GM12873 (cell line): ENCODE measurements around the gene PHEX.

Experiments used
- TF ChIP-seq, protein P1 (sequence below): IDR thresholded peaks from 2 replicates; pipeline ENCODE4 v1.5.1; 2012; ENCODE audit warnings: low read depth, mild to moderate bottlenecking, moderate library complexity, low read length, control low read depth; ENCODE audit not compliant: insufficient read depth; ENCODE audit errors: missing control alignments

The PHEX gene

DNA sequence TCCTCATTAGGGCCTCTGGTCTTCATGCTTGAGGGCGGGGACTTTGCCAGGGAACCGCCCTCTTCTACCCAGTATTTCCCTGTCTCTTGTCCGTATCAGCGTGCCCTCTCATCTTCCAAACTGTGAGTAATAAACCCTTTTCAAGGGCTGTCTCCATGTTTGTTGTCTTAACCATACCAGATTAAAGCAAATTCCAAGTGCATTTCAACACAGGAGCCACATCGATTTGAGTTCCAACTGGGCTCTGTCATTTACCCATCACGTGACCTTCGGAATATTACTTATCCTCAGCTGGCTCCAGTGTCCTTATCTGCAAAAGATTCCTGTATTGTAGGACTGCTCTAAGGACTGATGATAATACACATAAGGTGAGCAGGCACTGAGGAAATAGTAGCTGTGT lies 6.4 kb upstream of the PHEX start:
- TF ChIP-seq, protein P1, sequence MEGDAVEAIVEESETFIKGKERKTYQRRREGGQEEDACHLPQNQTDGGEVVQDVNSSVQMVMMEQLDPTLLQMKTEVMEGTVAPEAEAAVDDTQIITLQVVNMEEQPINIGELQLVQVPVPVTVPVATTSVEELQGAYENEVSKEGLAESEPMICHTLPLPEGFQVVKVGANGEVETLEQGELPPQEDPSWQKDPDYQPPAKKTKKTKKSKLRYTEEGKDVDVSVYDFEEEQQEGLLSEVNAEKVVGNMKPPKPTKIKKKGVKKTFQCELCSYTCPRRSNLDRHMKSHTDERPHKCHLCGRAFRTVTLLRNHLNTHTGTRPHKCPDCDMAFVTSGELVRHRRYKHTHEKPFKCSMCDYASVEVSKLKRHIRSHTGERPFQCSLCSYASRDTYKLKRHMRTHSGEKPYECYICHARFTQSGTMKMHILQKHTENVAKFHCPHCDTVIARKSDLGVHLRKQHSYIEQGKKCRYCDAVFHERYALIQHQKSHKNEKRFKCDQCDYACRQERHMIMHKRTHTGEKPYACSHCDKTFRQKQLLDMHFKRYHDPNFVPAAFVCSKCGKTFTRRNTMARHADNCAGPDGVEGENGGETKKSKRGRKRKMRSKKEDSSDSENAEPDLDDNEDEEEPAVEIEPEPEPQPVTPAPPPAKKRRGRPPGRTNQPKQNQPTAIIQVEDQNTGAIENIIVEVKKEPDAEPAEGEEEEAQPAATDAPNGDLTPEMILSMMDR, result no peak

DNA sequence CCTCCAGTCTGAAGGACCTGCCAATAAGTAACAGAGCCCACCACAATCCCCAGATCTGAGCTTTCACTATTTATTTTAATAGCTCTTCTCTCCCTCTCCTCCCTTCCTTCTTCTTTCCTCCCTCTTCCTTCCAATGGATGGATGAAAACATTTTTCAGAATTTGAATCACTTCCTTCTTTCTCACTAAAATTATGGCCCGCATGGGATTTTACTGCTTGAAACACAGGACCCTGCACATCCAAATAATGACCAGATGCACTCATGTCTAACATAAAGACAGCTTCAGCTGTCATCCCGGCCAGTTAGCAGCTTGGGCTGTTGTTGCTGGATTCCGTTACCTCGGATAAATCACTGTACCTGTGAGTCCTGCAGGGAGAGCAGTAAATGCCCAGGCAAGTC lies 5.4 kb upstream of the PHEX start:
- TF ChIP-seq, protein P1, result no peak

DNA sequence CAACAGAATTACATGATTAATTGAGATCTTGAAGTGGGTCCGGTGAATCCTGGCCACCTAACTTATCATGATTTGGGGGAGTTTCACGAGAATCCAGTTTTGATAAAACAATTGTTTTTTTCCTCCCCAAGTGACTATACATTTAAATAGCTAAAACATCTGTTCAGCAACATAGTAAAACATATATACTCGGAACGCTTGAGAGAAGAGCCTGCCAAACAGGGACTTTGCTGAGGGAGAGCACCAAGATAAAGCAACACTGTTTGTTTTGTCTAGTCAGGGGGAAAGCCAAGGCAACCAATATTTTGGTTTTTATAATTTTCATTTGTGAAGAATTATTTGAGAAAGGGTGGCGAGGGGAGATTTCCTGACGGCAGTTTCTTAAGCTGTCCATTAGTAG lies 381 bp downstream of the PHEX start:
- TF ChIP-seq, protein P1, result no peak

DNA sequence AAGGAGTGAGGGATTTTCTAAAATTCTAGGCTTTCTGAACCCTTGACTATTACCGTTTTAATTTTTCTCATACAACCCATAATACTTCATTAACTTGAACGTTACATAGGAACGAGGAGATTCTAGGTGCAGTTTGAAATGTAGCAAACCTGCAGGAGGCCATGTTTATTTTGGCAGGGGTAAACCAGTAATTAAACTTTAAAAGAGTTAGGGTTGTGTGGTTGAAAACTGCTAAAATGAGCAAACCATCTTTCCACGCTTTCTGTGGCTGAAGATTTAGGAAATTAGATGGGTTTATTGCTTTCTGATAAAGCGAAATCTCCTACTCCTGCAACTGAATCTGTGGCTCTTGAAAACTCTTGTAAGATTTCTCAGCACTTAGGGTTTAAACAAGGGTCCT lies 1.7 kb downstream of the PHEX start:
- TF ChIP-seq, protein P1, result no peak

DNA sequence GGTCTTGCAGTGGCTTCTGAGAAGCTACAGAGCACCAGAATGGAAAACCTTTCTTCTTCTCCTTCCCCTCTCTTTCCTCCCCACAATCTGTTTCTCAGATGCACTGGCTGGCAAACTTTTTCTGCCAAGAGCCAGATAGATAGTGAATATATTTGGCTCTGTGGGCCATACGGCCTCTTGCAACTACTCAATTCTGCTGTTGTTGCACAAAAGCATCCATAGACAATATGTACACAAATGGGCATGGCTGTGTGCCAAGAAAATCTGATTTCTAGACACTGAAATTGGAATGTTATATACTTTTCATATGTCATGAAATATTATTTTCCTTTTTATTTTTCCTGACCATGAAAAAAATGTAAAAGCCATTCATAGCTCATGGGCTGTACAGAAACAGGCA lies 3.1 kb downstream of the PHEX start:
- TF ChIP-seq, protein P1, result no peak

DNA sequence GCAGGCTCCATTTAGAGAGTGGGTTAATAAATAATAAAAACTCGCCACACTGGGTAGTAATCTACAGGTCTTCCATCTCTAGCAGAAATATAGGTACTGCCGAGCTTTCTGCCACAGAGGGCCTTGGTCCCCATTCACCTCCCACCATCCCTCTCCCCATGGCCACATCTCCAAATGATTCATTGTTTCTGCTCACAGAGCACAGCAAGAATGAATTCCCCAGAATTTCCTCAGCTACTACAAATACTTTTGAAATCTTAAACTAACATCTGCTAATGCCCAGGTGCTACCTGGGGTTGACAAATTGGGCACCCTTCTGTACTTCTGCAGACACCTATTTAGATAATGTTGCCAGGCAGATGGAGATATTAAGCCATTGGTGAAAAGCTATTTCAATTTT lies 5.1 kb downstream of the PHEX start:
- TF ChIP-seq, protein P1, result no peak

DNA sequence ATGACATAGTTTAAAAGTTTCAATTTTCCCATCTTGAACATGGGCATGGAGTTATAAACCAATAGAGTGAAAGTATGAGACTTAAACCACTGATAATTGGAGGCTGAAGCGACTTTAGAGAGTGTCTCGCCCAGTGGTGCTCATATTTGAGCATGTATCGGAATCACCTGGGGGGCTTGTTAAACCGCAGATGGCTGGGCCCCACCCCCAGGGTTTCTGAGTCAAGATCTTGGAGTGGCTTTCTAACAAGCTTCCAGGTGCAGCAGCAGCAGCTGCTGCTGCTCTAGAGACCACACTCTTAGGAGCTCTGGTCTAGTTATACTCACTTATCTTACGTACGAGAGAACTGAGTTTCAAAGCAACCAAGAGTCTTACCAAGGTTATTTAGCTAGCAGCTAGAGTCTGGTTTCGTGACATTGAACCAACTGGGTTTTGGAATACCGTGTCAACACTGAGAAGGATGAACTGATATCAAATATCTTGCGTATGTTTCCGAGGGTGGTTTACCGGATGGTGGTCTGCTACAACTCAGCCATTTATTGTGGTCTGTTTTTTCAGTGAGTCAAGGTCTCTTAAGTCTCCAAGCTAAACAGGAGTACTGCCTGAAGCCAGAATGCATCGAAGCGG lies 5.9 kb downstream of the PHEX start:
- TF ChIP-seq, protein P1, result no peak
